ENCODE data around the gene YRDC. TPM values are rescaled to one million over a fixed set of nuclear protein-coding genes. Genes with fewer than 3 reads are reported as not detected.

Gene YRDC
- total RNA-seq, 4 donors from 2014 or later: 26.7 to 33.9 (median 27.9) TPM

DNA sequence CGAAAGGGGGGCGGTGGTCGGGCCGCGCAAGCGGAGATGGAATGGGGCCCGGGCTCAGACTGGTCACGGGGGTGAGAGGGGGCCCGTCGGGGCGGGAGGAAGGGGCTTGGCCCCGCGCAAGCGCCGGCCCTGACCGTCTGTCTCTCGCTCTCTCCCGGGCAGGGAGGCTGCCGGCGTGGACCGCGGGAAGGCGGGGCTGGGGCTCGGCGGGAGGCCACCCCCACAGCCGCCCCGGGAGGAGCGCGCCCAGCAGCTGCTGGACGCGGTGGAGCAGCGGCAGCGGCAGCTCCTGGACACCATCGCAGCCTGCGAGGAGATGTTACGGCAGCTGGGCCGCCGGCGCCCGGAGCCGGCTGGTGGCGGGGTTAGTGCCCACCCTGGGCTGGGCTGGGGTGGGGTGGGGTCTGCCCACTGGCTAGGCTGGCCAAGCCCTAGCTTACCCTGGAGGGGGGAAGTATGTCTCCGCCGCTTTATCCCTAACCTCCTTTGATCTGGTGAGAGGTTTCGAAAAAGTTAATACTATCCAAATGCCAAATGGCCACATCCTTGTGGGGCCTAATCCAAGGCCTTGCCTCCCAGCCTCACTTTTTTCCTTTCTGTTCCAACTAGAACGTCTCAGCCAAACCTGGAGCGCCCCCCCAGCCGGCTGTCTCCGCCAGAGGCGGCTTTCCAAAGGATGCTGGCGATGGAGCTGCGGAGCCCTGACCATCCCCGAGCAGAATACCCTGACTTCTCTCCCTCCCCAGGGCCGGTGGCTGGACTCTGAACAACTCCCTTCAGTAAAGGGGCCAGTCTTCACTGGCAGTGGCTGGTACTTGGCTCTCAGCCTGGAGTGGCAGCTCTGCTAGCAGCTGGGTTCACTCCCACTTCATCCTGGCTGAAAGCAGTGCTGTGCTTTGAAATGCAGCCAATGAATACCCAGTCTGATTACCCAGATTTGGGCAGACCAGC is 636 bp upstream of the YRDC start:
- peak overlapping the region; percentile 87 for H3K4me3 ChIP-seq (ENCODE audit: low read depth, poor library complexity, severe bottlenecking)
- WGBS, 2 donors: 0 to 5% methylated on average over 28 to 39 of the region's 54 CpGs
- peak in 1 of 2 donors; percentile 85 for DNase-seq (ENCODE audit: low spot score in 2 of 2)
- TF ChIP-seq, protein P1, sequence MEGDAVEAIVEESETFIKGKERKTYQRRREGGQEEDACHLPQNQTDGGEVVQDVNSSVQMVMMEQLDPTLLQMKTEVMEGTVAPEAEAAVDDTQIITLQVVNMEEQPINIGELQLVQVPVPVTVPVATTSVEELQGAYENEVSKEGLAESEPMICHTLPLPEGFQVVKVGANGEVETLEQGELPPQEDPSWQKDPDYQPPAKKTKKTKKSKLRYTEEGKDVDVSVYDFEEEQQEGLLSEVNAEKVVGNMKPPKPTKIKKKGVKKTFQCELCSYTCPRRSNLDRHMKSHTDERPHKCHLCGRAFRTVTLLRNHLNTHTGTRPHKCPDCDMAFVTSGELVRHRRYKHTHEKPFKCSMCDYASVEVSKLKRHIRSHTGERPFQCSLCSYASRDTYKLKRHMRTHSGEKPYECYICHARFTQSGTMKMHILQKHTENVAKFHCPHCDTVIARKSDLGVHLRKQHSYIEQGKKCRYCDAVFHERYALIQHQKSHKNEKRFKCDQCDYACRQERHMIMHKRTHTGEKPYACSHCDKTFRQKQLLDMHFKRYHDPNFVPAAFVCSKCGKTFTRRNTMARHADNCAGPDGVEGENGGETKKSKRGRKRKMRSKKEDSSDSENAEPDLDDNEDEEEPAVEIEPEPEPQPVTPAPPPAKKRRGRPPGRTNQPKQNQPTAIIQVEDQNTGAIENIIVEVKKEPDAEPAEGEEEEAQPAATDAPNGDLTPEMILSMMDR (IDR thresholded peaks at IDR 0.05): no peak
- no peak for TF ChIP-seq POLR2A (IDR thresholded peaks at IDR 0.05)
- intact Hi-C loops (cut with DNase I; ENCODE audit: low total_unique reads): no loop called here

DNA sequence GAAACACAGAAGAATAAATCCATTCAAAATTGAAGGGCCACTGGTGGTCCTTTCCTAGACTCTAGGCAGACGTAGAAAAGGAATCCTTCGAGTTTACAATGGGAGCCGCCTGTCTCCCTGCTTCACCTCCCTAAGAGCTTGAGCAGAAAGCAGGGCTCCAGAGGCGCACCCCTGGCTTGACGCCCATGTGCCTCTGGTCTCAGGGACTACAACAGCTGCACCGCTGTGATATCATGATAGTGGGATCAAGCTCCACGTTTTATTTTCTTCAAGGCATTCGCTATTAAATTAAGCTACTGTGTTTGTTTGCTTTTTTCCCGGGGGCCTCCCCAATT is 821 bp downstream of the YRDC start:
- intact Hi-C loops (cut with DNase I; ENCODE audit: low total_unique reads): no loop called here
- WGBS, 2 donors: 10% methylated on average over 9 of the region's 9 CpGs
- DNase-seq (ENCODE audit: low spot score in 2 of 2): no peak
- peak overlapping the region; percentile 87 for H3K4me3 ChIP-seq (ENCODE audit: low read depth, poor library complexity, severe bottlenecking)
- no peak for TF ChIP-seq POLR2A (IDR thresholded peaks at IDR 0.05)
- TF ChIP-seq, protein P1 (IDR thresholded peaks at IDR 0.05): no peak

DNA sequence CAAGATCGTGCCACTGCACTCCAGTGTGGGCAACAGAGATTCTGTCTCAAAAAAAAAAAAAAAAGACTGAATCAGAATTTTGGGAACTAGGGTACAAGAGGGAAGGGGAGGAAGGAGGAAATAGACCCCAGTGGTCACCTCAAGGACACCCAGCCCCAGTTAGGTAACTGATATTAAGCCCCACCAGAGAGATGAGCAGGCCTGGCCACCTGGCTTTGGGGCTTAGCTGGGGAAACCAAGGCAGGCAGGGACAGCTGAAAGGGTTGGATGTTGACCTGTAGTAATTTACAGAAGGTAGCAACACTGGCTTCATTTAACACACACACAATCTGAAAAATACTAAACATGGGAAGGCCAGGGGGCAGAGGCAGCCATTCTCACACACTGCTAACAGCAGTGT is 5.6 kb downstream of the YRDC start:
- no peak for TF ChIP-seq POLR2A (IDR thresholded peaks at IDR 0.05)
- TF ChIP-seq, protein P1 (IDR thresholded peaks at IDR 0.05): no peak
- intact Hi-C loops (cut with DNase I; ENCODE audit: low total_unique reads): no loop called here
- DNase-seq (ENCODE audit: low spot score in 2 of 2): no peak
- no peak overlapping the region for H3K4me3 ChIP-seq (ENCODE audit: low read depth, poor library complexity, severe bottlenecking)
- WGBS, 2 donors: 97 to 100% methylated on average over 1 of the region's 1 CpG

DNA sequence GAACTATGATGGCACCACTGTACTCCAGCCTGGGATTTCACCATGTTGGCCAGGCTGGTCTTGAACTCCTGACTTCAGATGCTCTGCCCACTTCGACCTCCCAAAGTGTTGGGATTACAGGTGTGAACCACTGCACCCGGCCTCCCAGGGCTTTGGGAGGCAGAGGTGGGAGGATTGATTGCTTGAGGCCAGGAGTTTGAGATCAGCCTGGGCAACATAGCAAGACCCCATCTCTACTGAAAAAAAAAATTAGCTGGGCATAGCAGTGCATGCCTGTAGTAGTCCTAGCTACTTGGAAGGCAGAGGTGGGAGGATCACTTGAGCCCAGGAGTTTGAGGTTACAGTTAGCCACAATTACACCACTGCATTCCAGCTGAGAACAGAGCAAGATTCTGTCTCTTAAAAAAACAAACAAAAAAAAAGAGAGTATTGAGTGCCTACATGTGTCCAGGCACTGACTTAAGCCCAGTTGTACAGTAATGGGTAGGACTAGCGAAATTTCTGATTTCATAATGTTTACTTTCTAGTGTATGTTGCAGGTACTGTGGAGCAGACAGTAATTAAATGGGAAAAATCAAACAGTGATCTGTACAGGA is 10.2 kb downstream of the YRDC start:
- no peak for DNase-seq (ENCODE audit: low spot score in 2 of 2)
- intact Hi-C loops (cut with DNase I; ENCODE audit: low total_unique reads): no loop called here
- TF ChIP-seq POLR2A (IDR thresholded peaks at IDR 0.05): no peak
- TF ChIP-seq, protein P1 (IDR thresholded peaks at IDR 0.05): no peak
- H3K4me3 ChIP-seq (ENCODE audit: low read depth, poor library complexity, severe bottlenecking): no peak overlapping the region
- WGBS, 2 donors: 83 to 92% methylated on average over 3 of the region's 3 CpGs

DNA sequence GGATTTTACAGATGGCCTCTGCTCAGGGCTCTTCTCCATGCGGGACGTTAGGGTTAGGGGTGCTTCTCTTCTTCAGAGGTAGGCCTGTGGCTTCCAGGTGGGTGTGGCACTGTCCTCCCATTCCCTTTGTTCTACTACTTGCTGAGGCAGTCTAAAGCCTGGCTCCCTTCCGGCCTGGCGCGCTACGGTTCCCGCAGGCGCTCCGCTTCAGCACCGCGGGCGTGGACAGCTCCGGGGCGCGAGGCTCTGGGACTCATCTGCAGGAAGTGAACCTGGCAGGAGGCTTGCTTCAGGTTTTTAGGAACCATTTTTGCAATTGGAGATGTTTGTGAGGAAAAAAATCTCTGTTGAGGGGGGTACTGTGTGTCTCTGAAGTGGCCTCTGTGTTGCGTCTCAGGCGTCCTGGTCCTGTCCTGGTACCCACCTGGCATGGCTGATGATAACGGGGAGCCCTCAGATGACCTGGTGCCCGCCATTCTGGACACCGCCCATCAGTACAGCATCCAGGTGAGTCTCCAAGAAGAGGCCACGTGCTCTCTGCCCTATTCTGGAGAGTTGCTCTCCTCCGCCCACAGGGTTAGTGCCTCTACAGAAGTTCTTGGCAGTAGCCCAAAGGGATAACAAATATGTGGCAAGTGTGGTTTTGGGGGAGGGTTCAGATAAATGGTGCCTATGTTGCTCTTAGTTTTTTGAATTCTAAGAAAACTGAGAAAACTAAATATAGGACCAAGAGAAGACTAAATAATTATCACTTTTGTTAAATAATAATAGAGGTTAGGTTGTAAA is 12.5 kb downstream of the YRDC start:
- H3K4me3 ChIP-seq (ENCODE audit: low read depth, poor library complexity, severe bottlenecking): no peak overlapping the region
- WGBS, 2 donors: 26 to 32% methylated on average over 17 to 22 of the region's 22 CpGs
- intact Hi-C loops (cut with DNase I; ENCODE audit: low total_unique reads): no loop called here
- no peak for DNase-seq (ENCODE audit: low spot score in 2 of 2)
- TF ChIP-seq, protein P1 (IDR thresholded peaks at IDR 0.05): no peak
- TF ChIP-seq POLR2A (IDR thresholded peaks at IDR 0.05): no peak

Measured in lower leg skin (tissue), 4 donors.